NOMO-1 treated with DMSO at 0.1 percent for 48 hours (cell line): ENCODE results near the gene ITGB4.
A peak's percentile ranks its signal among the peaks of the same experiment; 100 is the strongest.

Experiments used
- DNase-seq: peaks from one replicate; lab custom pipeline; 2025; ENCODE audit not compliant: unreplicated experiment; lab: John Stamatoyannopoulos, UW

Gene ITGB4

DNA sequence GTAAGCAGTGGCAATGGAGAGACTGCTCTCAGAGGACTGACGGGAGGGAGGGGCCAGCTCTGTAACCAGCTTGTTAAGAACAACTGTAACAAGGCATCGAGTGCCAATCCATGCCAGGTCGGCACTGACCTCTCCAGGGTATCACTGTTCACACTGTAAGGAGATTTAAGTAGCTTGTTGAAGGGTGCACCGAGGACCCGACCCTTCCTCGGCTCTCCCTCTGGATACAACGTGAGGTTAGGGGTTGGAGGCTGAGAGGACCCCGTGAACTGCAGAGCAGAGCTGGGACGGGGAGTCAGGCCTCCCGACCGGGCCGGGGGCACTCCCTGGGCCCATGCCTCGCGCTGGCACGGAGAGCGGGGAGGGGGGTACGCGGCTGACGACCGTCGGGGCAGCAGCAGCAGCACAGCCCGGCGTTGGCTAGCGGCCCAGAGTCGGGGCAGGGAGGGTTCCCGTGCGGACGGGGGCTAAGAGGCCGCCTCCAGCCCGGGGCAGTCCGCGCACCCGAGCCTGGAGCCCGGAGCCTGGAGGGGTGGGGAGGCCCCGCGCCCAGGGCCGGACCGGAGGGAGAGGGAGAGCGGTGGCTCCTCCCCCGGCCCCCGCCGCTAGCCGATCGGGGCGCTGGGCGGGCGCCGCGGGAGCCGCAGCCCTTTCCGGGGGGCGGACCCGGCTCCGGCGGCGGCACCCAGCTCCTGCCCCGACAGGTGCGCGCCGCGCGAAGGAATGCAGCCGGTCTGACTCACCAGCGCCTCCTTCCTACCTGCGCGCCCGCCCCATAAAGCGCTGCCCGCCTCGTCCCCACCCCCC is at the start of gene ITGB4:
TSS of gene ITGB4 (plus strand) at position 804 of the 807 bp plus-strand sequence. CDS start 3,245 bp downstream, outside the sequence.
- DNase-seq = no peak

DNA sequence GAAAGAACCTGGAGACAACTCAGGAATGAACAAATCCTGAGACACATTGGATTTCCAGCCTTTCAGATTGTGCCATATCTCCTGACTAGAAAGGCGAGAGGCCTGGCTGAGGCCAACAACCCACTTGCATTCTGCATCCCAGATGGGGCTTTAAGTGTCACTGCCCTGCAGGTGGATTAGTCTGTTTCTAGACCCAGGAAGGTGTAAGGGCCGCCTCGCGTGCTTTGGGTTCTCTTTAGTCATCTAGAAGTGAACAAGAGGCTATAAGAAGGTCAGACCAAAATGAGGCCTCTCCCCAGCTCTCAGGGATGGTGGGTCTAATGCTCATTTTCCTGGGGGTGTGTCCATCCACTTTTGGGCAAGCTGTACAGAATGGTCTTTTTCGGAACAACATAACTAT is 49.2 kb upstream of the ITGB4 start:
- DNase-seq = no peak

DNA sequence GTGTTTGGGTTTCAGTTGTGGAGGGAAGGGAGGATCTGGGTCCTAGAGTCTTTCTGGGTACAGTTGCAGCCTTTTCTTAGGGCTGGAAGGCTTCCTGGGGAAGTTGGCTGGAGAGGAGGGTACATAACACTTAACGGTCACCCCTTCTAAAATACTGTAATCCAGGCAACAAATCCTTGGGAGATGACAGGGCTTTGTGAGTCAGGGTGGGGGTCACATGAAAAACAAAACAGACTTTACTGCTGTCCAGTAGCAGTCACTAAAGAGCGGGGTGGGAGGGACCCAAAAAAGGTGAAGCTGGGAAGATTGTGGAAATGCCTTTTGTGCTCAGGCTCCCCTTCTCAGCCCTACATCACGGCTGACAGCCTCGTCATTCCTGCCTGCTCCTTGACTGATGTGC is 47.8 kb upstream of the ITGB4 start:
- DNase-seq = no peak

DNA sequence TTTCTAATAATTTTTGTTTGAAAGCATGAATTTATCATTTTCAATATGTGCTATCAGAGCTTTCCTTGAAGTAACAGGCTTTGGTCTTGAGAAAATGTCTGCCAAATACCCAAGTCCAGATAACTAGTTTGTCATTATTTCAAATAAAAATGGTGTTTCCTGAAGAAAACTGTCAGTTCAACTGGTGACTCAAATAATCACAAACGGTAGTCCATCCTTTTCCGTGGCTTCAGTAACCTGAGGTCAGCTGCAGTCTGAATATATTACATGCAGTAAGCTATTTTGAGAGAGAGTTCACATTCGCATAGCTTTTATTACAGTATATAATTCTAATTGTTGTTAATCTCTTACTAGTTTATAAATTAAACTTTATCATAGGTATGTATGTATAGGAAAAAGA is 44.8 kb upstream of the ITGB4 start:
- no peak for DNase-seq

DNA sequence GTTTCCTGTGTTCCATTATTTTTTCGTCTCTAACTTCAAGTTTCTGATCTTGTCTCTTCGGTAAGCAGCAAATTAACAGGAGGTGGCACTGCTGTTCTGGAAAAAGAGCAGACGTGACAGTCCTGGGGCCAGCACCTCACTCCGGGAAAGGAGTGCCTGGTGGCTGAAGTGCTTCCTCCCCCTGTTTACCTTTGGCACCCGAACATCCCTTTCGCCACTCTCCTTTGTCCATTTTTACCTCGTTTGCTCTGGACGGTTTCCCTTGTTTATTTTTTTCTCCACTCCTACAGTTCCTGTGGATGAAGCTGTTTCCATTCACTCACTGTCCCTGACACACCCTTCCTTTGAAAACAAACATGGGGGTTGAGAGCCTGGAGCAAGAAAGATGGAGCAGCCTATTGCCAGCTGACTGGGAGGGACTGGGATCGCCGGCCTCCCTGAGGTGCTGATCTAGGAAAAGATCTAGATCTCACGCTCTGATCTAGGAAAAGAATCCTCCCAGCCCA is 41.5 kb upstream of the ITGB4 start:
- DNase-seq = no peak

DNA sequence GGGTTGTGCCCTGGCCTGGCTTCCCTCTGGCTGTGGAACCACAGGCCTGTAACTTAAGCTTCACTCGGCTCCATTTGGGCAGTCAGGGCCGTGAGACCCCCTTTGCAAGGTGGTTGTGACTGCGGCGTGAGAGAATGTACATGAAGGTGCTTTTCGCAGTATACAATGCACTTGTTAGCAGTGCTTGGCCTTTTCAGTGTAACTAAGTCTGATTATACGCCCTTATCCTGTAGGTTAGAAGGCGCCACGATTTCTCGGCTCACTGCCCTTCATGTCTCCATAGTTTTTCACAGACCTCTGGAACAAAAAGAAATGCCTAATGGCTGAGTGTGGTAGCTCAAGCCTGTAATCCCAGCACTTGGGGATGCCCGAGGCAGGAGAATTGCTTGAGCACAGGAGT is 40.8 kb upstream of the ITGB4 start:
- no peak for DNase-seq

DNA sequence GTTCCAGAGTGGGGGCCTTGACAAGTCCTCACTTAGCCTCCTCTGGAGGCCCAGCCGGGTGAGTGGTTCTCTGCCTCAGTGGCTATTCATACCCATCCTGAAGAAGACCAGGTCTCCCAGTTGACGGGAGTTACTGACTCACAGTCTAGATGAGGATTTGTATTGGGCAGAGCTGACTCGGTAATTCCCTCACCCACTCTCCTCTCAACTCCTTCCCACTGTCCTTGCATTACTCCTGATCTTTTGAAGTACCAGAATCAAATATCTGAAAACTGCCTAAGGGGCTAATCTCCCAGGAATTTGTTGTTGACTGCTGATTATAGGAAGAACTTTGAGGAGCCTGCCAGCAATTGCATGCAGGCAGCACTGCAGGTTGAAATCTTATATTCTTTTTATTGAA is 40.0 kb upstream of the ITGB4 start:
- no peak for DNase-seq

DNA sequence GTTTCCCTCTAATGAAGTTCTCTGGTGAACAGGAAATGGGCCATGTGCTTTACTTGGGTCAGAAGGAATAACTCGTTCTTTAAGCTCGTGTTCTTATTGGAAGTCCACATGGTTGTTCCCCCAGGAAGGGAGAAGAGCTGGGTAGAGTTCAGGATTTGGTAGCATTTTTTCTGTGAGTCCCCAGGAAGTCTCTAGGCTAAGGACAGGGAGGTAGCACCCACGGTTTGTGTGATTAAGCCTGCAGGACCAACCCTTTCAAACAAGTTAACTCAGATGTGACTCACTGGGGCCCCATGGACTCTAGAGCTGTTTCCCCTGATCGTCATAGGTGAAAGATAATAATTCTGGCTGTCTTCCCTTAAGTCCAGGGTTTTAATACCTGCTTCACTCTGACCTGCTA is 37.7 kb upstream of the ITGB4 start:
- DNase-seq = no peak

DNA sequence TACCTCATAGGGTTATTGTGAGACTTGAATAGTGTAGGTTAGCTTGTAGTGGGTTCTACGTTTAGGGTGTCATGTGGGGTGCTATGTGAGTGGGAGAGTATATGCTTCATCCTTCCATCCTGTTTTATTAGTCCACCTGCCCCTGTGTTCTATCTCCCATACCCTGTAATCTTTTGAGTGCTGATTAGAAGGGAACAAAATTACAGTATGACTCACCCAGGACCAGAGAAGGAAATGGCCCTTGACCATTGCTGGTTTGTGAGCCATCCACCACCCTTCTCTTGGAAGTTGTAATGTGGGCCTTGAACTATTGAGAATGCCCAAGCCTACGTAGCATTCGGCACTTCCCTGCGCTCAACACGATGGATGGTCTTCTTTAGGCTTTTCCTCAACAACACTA is 37.0 kb upstream of the ITGB4 start:
- no peak for DNase-seq

DNA sequence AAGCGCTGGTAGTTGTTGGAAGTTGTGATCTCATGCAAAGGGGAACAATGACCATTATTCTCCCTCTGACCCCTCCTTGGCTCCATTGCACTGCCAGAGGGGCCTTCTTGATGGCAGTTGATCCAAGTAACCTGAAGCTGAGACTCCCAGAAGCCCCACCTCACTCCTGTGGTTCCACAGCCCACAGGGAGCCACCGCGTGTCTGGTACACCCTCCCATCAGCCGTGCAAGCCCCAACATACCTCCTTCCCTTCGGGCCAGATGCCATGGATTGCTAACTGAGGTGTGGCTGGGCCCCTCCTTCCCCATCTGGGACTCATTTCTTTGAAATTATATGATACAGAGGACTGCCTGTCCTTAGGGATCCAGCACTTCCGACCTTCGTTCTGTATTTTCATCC is 36.3 kb upstream of the ITGB4 start:
- no peak for DNase-seq

DNA sequence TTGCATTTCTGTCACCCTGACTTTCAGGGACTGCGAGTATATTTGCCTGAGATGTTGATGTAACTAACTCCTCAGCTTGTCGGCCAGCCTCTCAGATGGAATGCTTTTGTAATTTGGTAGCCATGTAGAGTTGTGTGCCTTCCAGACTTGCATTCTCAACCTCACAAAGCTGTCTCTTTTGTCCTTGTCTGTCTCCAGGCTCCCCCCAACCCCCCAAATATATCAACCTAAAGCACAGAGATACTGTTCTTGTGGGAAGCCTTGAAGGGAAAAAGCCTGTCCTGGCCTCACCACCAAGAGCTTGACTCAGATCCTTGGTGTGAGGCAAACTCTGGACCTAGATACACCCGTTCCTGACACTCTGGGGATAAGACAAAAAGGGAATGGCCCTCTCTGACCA is 35.8 kb upstream of the ITGB4 start:
- no peak for DNase-seq

DNA sequence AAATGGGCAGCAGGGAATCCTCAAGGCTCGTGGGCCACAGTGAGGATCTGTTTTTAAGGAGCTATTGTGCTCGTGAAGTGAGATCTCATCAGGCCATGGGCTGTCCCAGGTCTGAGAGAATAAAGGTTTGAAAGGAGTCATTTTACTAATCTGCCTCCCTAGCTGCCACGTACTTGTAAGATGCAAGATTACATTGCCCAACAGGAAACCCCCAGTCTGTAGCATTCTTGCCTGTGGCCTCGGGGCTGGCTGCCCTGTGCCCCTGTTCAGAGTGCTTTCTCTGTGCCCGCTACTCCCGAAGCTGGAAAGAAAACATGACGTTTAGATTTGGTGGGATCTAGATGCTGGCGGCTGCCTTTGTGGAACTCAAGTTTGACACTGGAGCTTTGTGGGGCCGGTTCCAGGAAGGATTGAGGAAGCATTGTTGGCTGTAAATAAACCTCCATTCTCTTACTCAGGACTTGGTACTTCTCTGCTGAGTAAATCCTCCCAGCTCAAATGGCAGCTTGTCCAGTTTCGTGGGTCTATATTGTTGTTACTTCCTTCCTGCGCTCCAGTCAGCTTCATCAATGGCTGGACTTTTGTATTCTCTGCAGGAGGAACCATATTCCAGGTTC is 32.9 kb upstream of the ITGB4 start:
- peak; percentile 66 for DNase-seq

DNA sequence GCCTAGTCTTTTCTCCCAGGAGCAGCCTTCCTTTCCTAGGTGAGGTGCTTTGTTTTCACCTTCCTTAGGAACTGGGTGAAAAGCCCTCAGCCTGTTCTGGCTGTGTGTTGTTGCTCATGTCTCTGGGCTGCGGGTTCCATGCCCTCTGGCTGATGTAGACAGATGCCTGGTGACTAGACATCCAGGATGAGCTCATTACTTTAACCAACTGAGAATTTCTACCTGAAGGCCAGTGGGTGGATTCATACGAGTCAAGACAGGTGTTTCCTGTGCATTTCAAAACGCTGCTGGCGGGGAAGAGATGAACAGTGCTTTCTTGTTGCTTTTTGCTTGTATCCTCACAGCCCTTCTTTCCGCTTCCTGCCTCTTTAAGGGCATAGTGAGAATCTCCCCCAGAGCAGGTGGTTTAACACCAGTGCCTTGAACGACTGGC is 31.8 kb upstream of the ITGB4 start:
- DNase-seq = no peak

DNA sequence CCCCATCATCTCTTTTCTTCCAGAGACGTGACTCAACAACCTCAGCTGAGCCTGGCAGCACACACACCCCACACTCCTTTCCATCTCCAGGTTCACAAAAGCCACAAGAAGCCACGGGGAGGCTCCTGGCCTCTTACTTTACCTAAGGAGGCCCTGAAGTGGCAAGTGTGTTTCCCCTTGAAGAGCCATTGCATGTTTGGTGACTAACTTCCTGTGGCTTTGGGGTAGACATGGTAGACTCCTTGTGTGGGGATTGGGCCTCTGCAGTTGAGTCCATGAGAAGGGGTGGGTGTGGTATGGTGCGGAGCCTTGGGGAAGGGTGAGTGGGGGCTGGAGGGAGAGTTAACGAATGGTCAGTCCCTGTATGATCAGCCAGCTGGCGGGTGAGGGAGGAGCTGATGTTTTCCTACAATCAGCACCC is 29.9 kb upstream of the ITGB4 start:
- DNase-seq = no peak

DNA sequence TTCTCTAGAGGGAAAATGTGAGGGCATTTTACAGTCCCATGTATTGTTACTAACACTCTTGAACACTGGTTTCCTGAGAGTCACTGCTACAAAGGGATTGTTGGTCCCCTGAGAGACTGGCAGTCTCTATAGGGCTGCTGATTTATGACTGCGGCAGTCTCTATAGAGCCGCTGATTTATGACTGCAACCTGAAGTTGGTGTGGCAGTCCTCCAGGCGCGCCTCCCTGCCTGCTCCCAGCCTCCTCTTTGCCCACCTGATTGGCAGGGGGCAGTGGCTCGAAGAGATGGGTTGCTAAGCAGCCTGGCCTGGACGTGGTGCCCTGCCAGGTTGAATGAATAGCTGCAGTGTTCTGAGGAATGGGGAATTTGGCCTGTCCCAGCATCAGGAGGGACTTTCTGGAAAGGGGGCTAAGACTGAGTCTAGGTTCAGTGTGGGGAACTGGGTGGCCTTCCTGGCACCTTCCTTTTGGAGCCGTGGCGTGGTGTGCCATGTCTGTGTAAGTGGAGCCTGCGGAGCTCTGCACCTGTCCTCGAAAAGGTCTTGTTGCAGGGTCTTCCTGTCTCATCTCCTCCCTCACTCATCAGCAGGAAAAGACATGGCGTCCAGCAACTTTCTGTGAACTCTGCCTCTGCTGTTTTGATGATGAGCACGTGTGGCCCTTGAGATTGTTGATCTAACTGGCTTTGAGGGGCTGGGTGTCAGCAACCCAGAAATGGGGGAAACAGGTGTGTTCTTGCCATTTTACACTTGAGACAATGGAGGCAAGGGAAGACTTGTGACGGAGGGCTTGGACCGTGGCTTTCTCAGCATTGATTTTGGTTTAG is 29.2 kb upstream of the ITGB4 start:
- no peak for DNase-seq

DNA sequence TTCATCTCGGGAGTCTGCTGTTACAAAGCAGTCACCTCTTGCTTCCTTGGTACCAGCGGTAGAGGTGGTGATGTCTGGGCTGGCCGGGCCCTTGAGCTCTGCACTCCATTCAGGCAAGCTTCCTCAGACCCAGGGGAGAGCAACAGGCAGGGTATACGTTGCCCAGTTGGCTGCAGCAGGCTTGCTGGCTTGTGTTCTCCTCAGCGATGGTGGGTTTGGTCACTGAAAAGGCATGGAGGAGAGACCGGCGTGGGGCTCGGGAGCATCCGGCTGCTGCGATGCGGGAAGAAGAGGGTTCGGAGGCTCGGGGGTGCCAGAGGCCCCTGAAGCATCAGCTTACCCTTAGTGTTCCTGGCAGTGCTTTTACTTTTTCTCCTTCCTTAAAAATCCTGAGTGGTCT is 28.3 kb upstream of the ITGB4 start:
- DNase-seq = no peak

DNA sequence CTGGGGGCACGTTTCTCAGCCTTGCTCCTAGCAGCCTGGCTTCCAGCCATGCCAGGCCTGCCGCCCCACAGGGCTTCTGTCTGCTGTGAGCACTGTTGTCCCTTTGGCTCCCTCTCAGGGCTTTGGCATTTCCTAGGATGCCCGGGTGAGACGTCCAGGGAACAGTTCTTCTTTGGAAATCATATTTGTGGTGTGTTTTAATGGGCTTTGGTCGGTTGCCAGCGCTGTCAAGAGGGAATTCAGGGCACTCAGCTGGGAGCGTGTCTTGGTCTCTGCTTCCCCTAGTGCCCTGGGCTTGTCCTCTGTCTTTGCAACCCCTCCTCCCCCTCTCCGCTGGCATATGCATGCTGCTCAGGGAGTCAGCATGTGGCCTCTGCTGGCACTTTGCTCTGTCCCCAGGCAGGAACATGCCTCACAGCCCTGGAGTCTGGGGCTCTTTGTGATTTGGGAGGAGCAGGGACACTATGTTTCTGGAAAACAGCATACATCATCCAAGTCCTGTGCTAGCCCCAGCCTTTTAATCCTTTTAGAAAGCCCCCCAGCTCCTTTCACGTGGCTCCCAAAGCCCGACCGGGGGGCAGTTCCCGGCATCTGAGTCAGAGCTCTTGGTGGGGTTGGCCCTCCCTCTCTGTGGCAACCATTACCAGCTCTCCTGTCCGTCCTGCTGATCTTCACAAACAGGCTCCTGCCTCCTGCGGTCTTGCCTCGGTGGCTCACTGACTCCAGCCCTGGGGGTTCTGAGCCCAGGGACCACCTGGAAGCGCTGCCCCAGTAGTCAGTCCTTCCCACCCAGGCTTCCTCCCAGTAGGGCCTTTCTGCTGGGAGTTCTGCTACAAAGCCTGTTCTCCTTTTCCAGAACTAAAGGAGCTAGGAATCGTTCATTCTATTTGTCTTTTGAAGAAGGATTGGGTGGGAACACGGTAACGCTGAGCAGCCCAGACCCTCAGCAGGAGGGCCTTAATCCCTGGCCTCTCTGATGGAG is 27.5 kb upstream of the ITGB4 start:
- no peak for DNase-seq

DNA sequence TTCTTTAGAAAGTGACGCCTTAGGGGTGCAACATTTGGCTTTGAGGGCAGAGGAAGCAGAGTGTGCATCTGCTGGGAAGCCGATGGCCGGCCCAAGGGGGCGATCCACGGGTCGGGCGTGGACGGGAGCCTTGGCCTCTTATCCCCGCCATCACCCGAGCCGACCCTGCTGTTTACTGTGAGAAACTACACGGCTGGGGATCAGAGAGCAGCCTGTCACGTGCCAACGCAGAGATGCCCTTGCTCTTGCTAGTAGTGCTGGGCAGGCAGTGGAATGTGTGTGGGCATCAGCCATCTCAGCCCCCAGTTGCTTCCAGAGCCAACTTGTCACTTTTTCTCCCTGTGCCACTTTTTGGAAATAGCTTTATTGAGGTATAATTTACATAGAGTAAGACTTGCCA is 26.7 kb upstream of the ITGB4 start:
- DNase-seq = no peak

DNA sequence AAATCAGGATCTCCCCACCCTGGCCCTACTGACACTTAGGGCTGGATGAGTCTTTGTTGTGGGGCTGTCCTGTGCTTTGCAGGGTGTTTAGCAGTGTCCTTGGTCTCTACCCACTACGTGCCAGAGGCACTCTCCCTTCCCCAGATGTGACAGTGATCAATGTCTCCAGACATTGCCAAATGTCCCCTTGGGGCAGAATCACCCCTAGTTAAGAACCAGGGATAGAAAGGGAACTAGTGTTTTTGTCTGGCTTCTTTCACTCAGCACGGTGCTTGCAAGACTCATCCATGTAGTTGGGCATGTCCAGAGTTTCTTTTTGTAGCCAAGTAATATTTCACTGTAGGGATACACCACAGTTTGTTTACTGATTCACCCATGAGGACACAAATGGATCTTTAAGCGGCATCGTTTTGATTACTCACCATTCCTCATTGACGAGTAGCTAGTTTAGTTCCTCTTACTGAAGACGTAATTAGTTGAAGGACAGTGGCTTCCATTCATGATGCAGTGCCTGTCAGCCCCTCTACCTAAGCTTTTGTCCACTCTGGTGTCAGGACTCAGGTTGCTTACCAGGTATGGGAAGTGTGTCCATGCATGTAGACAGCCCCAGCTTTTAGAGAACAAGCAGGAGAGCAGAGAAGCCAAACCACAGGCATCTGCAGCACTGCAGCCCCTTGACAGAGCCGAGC is 26.0 kb upstream of the ITGB4 start:
- DNase-seq = no peak

DNA sequence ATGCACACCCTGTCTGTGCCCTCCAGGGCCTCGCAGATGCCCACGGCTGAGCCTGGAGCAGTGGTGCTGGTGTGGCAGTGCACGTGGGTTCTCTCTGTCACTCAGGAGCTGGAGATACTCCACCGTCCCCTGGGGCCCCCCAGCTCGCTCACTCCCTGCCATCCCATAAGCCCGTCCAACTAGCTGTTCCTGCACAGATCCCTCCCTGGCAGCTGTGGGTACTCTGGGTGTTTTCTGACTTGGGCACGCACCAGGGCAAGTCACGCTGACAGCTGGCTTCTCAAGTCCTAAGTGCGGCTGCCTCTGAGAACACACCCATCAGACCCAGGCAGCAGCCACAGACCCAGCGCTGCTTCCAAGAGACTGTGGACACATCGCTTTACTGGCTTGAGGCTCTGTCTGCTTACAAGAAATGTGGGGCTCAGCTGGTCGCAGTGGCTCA is 25.4 kb upstream of the ITGB4 start:
- DNase-seq = no peak
